H9 (cell line): ENCODE data around the gene CD209. TPM values are rescaled to one million over a fixed set of nuclear protein-coding genes. Genes with fewer than 3 reads are reported as not detected.

Experiments used
- DNase-seq: peaks from one replicate; pipeline ENCODE4 v3.0.0-alpha.2; 2017
- H2AFZ ChIP-seq: one replicate; pipeline ENCODE4 v1.6.1; 2013; ENCODE audit warnings: mild to moderate bottlenecking, low read length, control low read depth, moderate library complexity
- H2AK5ac ChIP-seq: 2 replicates; pipeline ENCODE4 v1.6.1; 2013; ENCODE audit warnings: low read length, control low read depth, mixed read lengths; ENCODE audit not compliant: insufficient read length
- H2BK120ac ChIP-seq: one replicate; pipeline ENCODE4 v1.6.1; 2013; ENCODE audit warnings: low read depth, mild to moderate bottlenecking, low read length, control low read depth, inconsistent platforms; ENCODE audit not compliant: poor library complexity, severe bottlenecking
- H2BK12ac ChIP-seq: 2 replicates; pipeline ENCODE4 v1.6.1; 2013; ENCODE audit warnings: low read length, control low read depth, mixed read lengths, low read depth; ENCODE audit not compliant: insufficient read length
- H2BK15ac ChIP-seq: 2 replicates; pipeline ENCODE4 v1.6.1; 2013; ENCODE audit warnings: low read depth, low read length, control low read depth
- H2BK20ac ChIP-seq: one replicate; pipeline ENCODE4 v1.6.1; 2013; ENCODE audit warnings: low read depth, mild to moderate bottlenecking, low read length, control low read depth, inconsistent platforms; ENCODE audit not compliant: poor library complexity, severe bottlenecking
- H2BK5ac ChIP-seq: 2 replicates; pipeline ENCODE4 v1.6.1; 2013; ENCODE audit warnings: low read length, control low read depth, mixed read lengths; ENCODE audit not compliant: insufficient read length
- H3K14ac ChIP-seq: 2 replicates; pipeline ENCODE4 v1.6.1; 2013; ENCODE audit warnings: low read length, control low read depth; ENCODE audit not compliant: insufficient read depth
- H3K18ac ChIP-seq: 2 replicates; pipeline ENCODE4 v1.6.1; 2013; ENCODE audit warnings: low read depth, mild to moderate bottlenecking, mixed read lengths, low read length, control low read depth; ENCODE audit not compliant: insufficient read length
- H3K23ac ChIP-seq: 2 replicates; pipeline ENCODE4 v1.6.1; 2013; ENCODE audit warnings: low read length, control low read depth, mixed read lengths, low read depth; ENCODE audit not compliant: insufficient read length
- H3K23me2 ChIP-seq: 2 replicates; pipeline ENCODE4 v1.6.1; 2013; ENCODE audit warnings: low read depth, mild to moderate bottlenecking, mixed read lengths, low read length, control low read depth; ENCODE audit not compliant: insufficient read length, poor library complexity, severe bottlenecking
- H3K27ac ChIP-seq: 2 replicates; pipeline ENCODE4 v1.5.1; 2013; ENCODE audit warnings: low read length, control low read depth, mixed read lengths, low read depth; ENCODE audit not compliant: insufficient read length
- H3K27me3 ChIP-seq: 2 replicates; pipeline ENCODE4 v1.6.1; 2013; ENCODE audit warnings: low read length, control low read depth, inconsistent platforms; ENCODE audit not compliant: insufficient read depth
- H3K4ac ChIP-seq: 2 replicates; pipeline ENCODE4 v1.6.1; 2013; ENCODE audit warnings: low read depth, mild to moderate bottlenecking, control low read depth, inconsistent platforms, low read length, moderate library complexity
- H3K4me1 ChIP-seq: 2 replicates; pipeline ENCODE4 v1.6.1; 2013; ENCODE audit warnings: low read length, control low read depth, inconsistent platforms; ENCODE audit not compliant: insufficient read depth
- H3K4me2 ChIP-seq: 2 replicates; pipeline ENCODE4 v1.6.1; 2013; ENCODE audit warnings: low read length, control low read depth, mixed read lengths; ENCODE audit not compliant: insufficient read length, insufficient read depth
- H3K56ac ChIP-seq: 2 replicates; pipeline ENCODE4 v1.6.1; 2013; ENCODE audit warnings: low read depth, mild to moderate bottlenecking, mixed read lengths, low read length, control low read depth; ENCODE audit not compliant: insufficient read length
- H3K79me1 ChIP-seq: 2 replicates; pipeline ENCODE4 v1.6.1; 2013; ENCODE audit warnings: low read depth, mild to moderate bottlenecking, moderate library complexity, low read length, control low read depth, inconsistent platforms; ENCODE audit not compliant: insufficient read depth, poor library complexity, severe bottlenecking
- H3K79me2 ChIP-seq: 2 replicates; pipeline ENCODE4 v1.6.1; 2013; ENCODE audit warnings: low read length, control low read depth, inconsistent platforms; ENCODE audit not compliant: insufficient read depth
- H3K9ac ChIP-seq: 2 replicates; pipeline ENCODE4 v1.6.1; 2013; ENCODE audit warnings: low read length, control low read depth, mixed read lengths; ENCODE audit not compliant: insufficient read length; ENCODE audit errors: extremely low read depth
- H3K9me3 ChIP-seq: one replicate; pipeline ENCODE4 v1.6.1; 2013; ENCODE audit warnings: low read depth, low read length, inconsistent platforms; ENCODE audit not compliant: control insufficient read depth
- H3T11ph ChIP-seq: one replicate; pipeline ENCODE4 v1.6.1; 2013; ENCODE audit warnings: mild to moderate bottlenecking, low read length, control low read depth, inconsistent platforms
- H4K20me1 ChIP-seq: one replicate; pipeline ENCODE4 v1.6.1; 2013; ENCODE audit not compliant: control insufficient read depth, insufficient read length, insufficient read depth
- H4K5ac ChIP-seq: 2 replicates; pipeline ENCODE4 v1.6.1; 2013; ENCODE audit warnings: low read depth, mild to moderate bottlenecking, mixed read lengths, low read length, control low read depth; ENCODE audit not compliant: insufficient read length
- H4K8ac ChIP-seq: replicated peaks from 2 replicates; pipeline ENCODE4 v1.6.1; 2013; ENCODE audit warnings: low read length, control low read depth, mixed read lengths, low read depth; ENCODE audit not compliant: insufficient read length
- H4K91ac ChIP-seq: 2 replicates; pipeline ENCODE4 v1.6.1; 2013; ENCODE audit warnings: low read depth, mild to moderate bottlenecking, moderate library complexity, mixed read lengths, low read length, control low read depth; ENCODE audit not compliant: insufficient read length
- H3K27ac Mint-ChIP-seq, 3 experiments: 2 replicates in 2 of 3; 3 replicates in 1 of 3; pipeline ENCODE4 v1.8.0; 2020 to 2021; ENCODE audit warnings: mixed read lengths in 3 of 3, mild to moderate bottlenecking in 1 of 3, moderate library complexity in 1 of 3
- H3K27me3 Mint-ChIP-seq: 2 replicates; pipeline ENCODE4 v1.8.0; 2021; ENCODE audit warnings: low read depth, mild to moderate bottlenecking, moderate library complexity, mixed read lengths
- H3K36me3 Mint-ChIP-seq, 3 experiments: 2 replicates in 2 of 3; 3 replicates in 1 of 3; pipeline ENCODE4 v1.8.0; 2020 to 2021; ENCODE audit warnings: low read depth in 3 of 3, mixed read lengths in 3 of 3; ENCODE audit not compliant: insufficient read depth in 1 of 3
- H3K4me1 Mint-ChIP-seq, 2 experiments: 2 replicates each; pipeline ENCODE4 v1.8.0; 2020; ENCODE audit warnings: mixed read lengths in 2 of 2
- H3K4me3 Mint-ChIP-seq, 2 experiments: 2 replicates in 1 of 2; 3 replicates in 1 of 2; pipeline ENCODE4 v1.8.0; 2020 to 2021; ENCODE audit warnings: mild to moderate bottlenecking in 2 of 2, mixed read lengths in 2 of 2, moderate library complexity in 1 of 2
- H3K9me3 Mint-ChIP-seq, 2 experiments: 2 replicates in 1 of 2; 3 replicates in 1 of 2; pipeline ENCODE4 v1.8.0; 2020; ENCODE audit warnings: mild to moderate bottlenecking in 2 of 2, mixed read lengths in 2 of 2, moderate library complexity in 1 of 2
- WGBS: extraction: QIAGEN DNeasy Blood & Tissue Kit; methylation state at CpG from one replicate; pipeline ENCODE4 v1.1.7; 2013; ENCODE audit warnings: missing lambda C conversion rate, low lambda C conversion rate, mixed read lengths; ENCODE audit not compliant: insufficient read length; ENCODE audit errors: extremely low coverage; 5-methylcytosine and 5-hydroxymethylcytosine counted together
- total RNA-seq: library from RNA; stranded (reverse); gene quantifications from 2 replicates; pipeline ENCODE4 v1.2.1, GENCODE V29; 2021
- TF ChIP-seq, protein P1 (sequence below): fragments of 200-600 bp; sonication (generic); conservative IDR thresholded peaks from 3 replicates; pipeline ENCODE4 v1.8.0; 2021; ENCODE audit warnings: antibody characterized with exemption, mild to moderate bottlenecking

The CD209 gene
- total RNA-seq, 1 experiment from 2014 or later, result not detected

GRCh38 chr19:7699003-7699402 lies 48.3 kb downstream of the CD209 start:
- Histone ChIP-seq H3K27ac (no peak overlapping the region), H4K5ac (no peak overlapping the region), H2AFZ (no peak overlapping the region), H2AK5ac (no peak overlapping the region), H3K14ac (peak overlapping the region; percentile 63; the same call in 1 of the 2 replicates), H3K23me2 (no peaks in the 10 kb centered on the region), H3K9ac (no peak overlapping the region), H3K56ac (no peak overlapping the region), H3K9me3 (no peaks in the 10 kb centered on the region), H3K79me2 (no peaks in the 10 kb centered on the region), H3K79me1 (no peaks in the 10 kb centered on the region), H4K8ac (no peak overlapping the region), H2BK5ac (no peak overlapping the region), H3K4ac (no peak overlapping the region), H2BK15ac (no peak overlapping the region), H2BK120ac (no peak overlapping the region), H2BK20ac (no peak overlapping the region), H2BK12ac (no peak overlapping the region), H3K27me3 (no peaks in the 10 kb centered on the region), H4K20me1 (no peaks in the 10 kb centered on the region), H3K4me1 (no peaks in the 10 kb centered on the region; the same call in 1 of the 2 replicates), H3K23ac (no peak overlapping the region), H3T11ph (no peak overlapping the region), H3K4me2 (no peak overlapping the region), H4K91ac (no peak overlapping the region), H3K18ac (no peak overlapping the region)
- no peak for DNase-seq
- Mint-ChIP-seq H3K9me3 (no peaks in the 10 kb centered on the region), H3K27ac (no peak overlapping the region; a peak in 1 of 7 replicates), H3K27me3 (peaks cover 66% of the 10 kb centered on the region), H3K4me3 (no peak overlapping the region), H3K36me3 (no peaks in the 10 kb centered on the region; a peak in 1 of 7 replicates), H3K4me1 (peaks cover 8 to 28% of the 10 kb centered on the region in 2 experiments)
- TF ChIP-seq, protein P1, sequence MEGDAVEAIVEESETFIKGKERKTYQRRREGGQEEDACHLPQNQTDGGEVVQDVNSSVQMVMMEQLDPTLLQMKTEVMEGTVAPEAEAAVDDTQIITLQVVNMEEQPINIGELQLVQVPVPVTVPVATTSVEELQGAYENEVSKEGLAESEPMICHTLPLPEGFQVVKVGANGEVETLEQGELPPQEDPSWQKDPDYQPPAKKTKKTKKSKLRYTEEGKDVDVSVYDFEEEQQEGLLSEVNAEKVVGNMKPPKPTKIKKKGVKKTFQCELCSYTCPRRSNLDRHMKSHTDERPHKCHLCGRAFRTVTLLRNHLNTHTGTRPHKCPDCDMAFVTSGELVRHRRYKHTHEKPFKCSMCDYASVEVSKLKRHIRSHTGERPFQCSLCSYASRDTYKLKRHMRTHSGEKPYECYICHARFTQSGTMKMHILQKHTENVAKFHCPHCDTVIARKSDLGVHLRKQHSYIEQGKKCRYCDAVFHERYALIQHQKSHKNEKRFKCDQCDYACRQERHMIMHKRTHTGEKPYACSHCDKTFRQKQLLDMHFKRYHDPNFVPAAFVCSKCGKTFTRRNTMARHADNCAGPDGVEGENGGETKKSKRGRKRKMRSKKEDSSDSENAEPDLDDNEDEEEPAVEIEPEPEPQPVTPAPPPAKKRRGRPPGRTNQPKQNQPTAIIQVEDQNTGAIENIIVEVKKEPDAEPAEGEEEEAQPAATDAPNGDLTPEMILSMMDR, result no peak
- WGBS, result no CpG with 5 or more reads among the region's 2 CpGs
